OCI-LY3 (cell line): Measurements from ENCODE around the gene NPIPB8.
"Not testable (repeated sequence)": the region's sequence is repeated elsewhere in the genome, so short reads cannot be mapped to it uniquely, and the experiment has no call there.

Experiments
- H2AFZ ChIP-seq: fragments of 200-600, 300-600 bp; shearing (Covaris generic); 2 replicates; pipeline ENCODE4 v1.6.0; 2014; ENCODE audit warnings: antibody characterized with exemption, low read depth, low read length
- H3K27ac ChIP-seq: fragments of 200-600, 300-600 bp; sonication (generic); 2 replicates; pipeline ENCODE4 v1.5.1; 2014; ENCODE audit warnings: mild to moderate bottlenecking, low read length, moderate library complexity, mixed read lengths
- H3K27me3 ChIP-seq: fragments of 200-600, 300-600 bp; sonication (generic); 2 replicates; pipeline ENCODE4 v1.6.1; 2014; ENCODE audit warnings: low read depth, low read length, mixed read lengths
- H3K36me3 ChIP-seq: fragments of 200-600, 300-600 bp; sonication (generic); replicated peaks from 2 replicates; pipeline ENCODE3; 2014; ENCODE audit warnings: low read depth, low read length, mixed read lengths
- H3K4me1 ChIP-seq: fragments of 300-600, 200-600 bp; sonication (generic); 2 replicates; pipeline ENCODE4 v1.6.1; 2014; ENCODE audit warnings: low read length, mixed read lengths
- H3K4me2 ChIP-seq: fragments of 200-600, 300-600 bp; sonication (generic); 2 replicates; pipeline ENCODE4 v1.6.1; 2014; ENCODE audit warnings: low read length, mixed read lengths
- H3K4me3 ChIP-seq: fragments of 300-600, 200-600 bp; sonication (generic); 2 replicates; pipeline ENCODE4 v1.5.1; 2014; ENCODE audit warnings: antibody characterized with exemption, mild to moderate bottlenecking, low read length, moderate library complexity
- H3K79me2 ChIP-seq: fragments of 300-600, 200-600 bp; shearing (Covaris generic); 2 replicates; pipeline ENCODE4 v1.6.1; 2014; ENCODE audit warnings: mild to moderate bottlenecking, low read length, mixed read lengths
- H3K9ac ChIP-seq: fragments of 300-600, 200-600 bp; shearing (Covaris generic); 2 replicates; pipeline ENCODE4 v1.6.0; 2014; ENCODE audit warnings: mild to moderate bottlenecking, low read length, moderate library complexity
- H3K9me3 ChIP-seq: fragments of 200-600, 300-600 bp; shearing (Covaris generic); 2 replicates; pipeline ENCODE4 v1.6.1; 2014; ENCODE audit warnings: low read length, mixed read lengths; ENCODE audit not compliant: insufficient read depth
- H4K20me1 ChIP-seq: fragments of 200-600, 300-600 bp; sonication (generic); 2 replicates; pipeline ENCODE4 v1.6.1; 2016; ENCODE audit warnings: low read length, mixed read lengths; ENCODE audit not compliant: insufficient read depth
- EZH2phosphoT487 ChIP-seq: fragments of 200-600 bp; shearing (Covaris generic); IDR thresholded peaks from 2 replicates; pipeline ENCODE4 v1.6.1; 2018; ENCODE audit warnings: antibody characterized with exemption, mixed run types, low read depth
- TF ChIP-seq, protein P1 (sequence below): fragments of 200-600, 300-600 bp; sonication (generic); IDR thresholded peaks from 2 replicates; pipeline ENCODE4 v1.5.1; 2014; ENCODE audit warnings: antibody characterized with exemption, low read length, low read depth

The NPIPB8 gene

GRCh38 chr16:28609631-28610594, 28.0 kb upstream of the NPIPB8 start, which contains the start of gene SULT1A1:
TSS of gene SULT1A1 (minus strand) at chr16:28610044. CDS start at chr16:28608855, 1,189 bp downstream.
- H3K4me2 ChIP-seq = no peak within 1 kb of the TSS
- no peak within 1 kb of the TSS for H2AFZ ChIP-seq

GRCh38 chr16:28610595-28611191, 27.2 kb upstream of the NPIPB8 start:
- Histone ChIP-seq H3K27me3 (no peaks in the 10 kb centered on the region), H3K9ac (no peak overlapping the region), H3K4me2 (no peak overlapping the region), H2AFZ (no peak overlapping the region), H4K20me1 (no peaks in the 10 kb centered on the region), H3K36me3 (no peaks in the 10 kb centered on the region), H3K9me3 (no peaks in the 10 kb centered on the region), H3K4me3 (no peak overlapping the region), H3K4me1 (no peaks in the 10 kb centered on the region), H3K27ac (no peak overlapping the region), H3K79me2 (no peaks in the 10 kb centered on the region)
- TF ChIP-seq EZH2phosphoT487 = no peak
- TF ChIP-seq, protein P1, sequence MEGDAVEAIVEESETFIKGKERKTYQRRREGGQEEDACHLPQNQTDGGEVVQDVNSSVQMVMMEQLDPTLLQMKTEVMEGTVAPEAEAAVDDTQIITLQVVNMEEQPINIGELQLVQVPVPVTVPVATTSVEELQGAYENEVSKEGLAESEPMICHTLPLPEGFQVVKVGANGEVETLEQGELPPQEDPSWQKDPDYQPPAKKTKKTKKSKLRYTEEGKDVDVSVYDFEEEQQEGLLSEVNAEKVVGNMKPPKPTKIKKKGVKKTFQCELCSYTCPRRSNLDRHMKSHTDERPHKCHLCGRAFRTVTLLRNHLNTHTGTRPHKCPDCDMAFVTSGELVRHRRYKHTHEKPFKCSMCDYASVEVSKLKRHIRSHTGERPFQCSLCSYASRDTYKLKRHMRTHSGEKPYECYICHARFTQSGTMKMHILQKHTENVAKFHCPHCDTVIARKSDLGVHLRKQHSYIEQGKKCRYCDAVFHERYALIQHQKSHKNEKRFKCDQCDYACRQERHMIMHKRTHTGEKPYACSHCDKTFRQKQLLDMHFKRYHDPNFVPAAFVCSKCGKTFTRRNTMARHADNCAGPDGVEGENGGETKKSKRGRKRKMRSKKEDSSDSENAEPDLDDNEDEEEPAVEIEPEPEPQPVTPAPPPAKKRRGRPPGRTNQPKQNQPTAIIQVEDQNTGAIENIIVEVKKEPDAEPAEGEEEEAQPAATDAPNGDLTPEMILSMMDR = no peak

More at GRCh38 chr16:28609631-28610594, 28.0 kb upstream of the NPIPB8 start, which contains the start of gene SULT1A1:
- Histone ChIP-seq H3K9me3 (no peaks in the 10 kb centered on the region), H3K27ac (no peak within 1 kb of the TSS), H3K79me2 (no peaks in the 10 kb centered on the region), H3K36me3 (no peaks in the 10 kb centered on the region), H4K20me1 (no peaks in the 10 kb centered on the region), H3K4me3 (no peak within 1 kb of the TSS), H3K27me3 (no peaks in the 10 kb centered on the region), H3K4me1 (no peaks in the 10 kb centered on the region), H3K9ac (no peak within 1 kb of the TSS)
- TF ChIP-seq, protein P1 = no peak
- TF ChIP-seq EZH2phosphoT487 = no peak

DNA sequence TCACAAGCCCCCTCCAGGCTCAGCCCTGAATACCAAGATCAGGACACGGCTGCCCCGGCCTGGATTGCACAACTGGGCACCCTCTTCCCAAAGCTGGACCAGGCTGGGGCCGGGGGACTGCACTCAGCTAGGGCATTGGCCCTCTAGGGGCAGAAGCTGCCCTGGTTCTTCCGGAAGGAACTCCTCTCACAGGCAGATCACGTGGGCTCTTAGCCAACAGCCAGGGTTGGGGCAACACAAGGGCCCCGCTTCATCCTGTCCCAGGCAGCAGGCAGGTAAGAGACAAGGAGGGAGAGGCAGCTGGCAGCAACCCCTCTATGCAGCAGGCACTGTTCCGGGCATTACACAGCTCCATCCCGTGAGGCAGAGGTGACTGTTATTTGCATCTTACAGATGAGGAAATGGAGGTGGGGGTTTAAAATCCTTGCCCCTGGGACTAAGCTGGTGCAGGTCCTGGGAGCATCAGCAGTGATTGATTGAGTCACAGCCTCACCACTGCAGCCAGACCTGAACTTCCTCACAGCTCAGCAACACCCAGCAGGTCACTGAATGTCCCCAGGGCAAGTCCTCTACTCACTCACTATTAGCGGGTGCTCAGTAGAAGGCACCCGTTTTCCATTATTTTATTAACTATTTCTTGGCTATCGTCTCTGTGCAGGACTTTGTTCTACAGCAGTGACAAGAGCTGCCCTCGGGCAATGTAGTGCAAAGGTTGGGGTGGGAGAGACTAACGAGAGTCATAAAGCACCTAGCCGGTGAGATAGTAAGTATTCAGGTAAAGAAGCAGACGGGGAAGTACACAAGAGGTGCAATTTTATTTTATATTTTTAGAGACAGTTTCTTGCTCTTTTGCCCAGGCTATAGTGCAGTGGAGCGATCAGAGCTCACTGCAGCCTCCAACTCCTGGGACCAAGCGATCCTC, 25.2 kb upstream of the NPIPB8 start:
- not testable (repeated sequence) for H3K79me2 ChIP-seq, H3K9ac ChIP-seq, H2AFZ ChIP-seq, H3K27ac ChIP-seq, H3K4me2 ChIP-seq, H3K27me3 ChIP-seq, H3K36me3 ChIP-seq, H4K20me1 ChIP-seq, H3K4me1 ChIP-seq, H3K9me3 ChIP-seq, H3K4me3 ChIP-seq

DNA sequence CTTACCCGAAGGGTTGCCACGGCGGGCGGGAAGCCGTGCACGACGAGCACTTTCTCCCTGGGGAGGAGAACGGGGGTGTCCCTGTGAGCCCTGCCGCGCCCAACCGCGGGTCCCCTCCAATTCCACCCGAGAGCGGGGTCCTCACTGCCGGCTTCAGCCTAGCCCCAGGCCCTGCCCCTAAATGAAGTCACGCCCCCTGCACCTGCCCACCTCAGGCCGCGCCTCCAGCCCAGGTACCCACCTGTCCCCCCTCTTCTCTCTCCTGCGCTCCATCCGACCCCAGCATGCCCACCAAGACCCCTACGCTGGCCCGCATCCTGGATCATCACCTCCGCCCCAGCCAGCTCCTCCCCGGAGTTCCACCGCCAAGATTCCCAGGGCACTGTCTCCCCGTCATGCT, 24.0 kb upstream of the NPIPB8 start:
- not testable (repeated sequence) for H4K20me1 ChIP-seq, H2AFZ ChIP-seq, H3K9ac ChIP-seq, H3K9me3 ChIP-seq, H3K4me3 ChIP-seq, H3K27me3 ChIP-seq, H3K4me2 ChIP-seq, H3K27ac ChIP-seq, H3K79me2 ChIP-seq, H3K4me1 ChIP-seq, H3K36me3 ChIP-seq

DNA sequence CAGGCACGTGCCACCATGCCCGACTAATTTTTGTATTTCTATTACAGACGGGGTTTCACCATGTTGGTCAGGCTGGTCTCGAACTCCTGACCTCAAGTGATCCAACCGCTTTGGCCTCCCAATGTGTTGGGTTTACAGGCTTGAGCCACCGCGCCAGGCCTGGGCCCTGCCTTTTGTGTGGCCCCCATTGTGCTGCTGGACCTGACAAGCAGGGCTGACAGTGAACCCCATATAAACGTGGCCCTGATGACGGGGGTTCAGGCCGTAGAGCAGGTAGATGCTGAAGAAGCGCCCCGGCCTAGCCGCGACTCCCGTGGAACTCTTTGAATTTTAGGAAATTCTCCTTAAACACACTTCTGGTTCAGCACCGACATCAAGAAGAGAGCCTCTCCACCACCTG, 23.3 kb upstream of the NPIPB8 start:
- H3K9ac ChIP-seq, H4K20me1 ChIP-seq, H3K9me3 ChIP-seq, H3K4me3 ChIP-seq, H3K79me2 ChIP-seq, H3K4me2 ChIP-seq, H3K36me3 ChIP-seq, H2AFZ ChIP-seq, H3K4me1 ChIP-seq, H3K27ac ChIP-seq, H3K27me3 ChIP-seq: not testable (repeated sequence)
